T-helper 2 cell treated with Interferon-gamma antibody and Interleukin-4, amounts not matched to agents 5 μg/mL and 100 μg/mL, for 36 hours (primary cell): ENCODE measurements around the gene DNAH1.
A peak's percentile ranks its signal among the peaks of the same experiment; 100 is the strongest.

Experiments used
- DNase-seq: peaks from one replicate; pipeline ENCODE4 v3.0.0; 2021; ENCODE audit warnings: low spot score
- H3K27ac Mint-ChIP-seq: one replicate; pipeline ENCODE4 v1.8.0; 2021; ENCODE audit warnings: mild to moderate bottlenecking, mixed read lengths
- H3K27me3 Mint-ChIP-seq: one replicate; pipeline ENCODE4 v1.8.0; 2021; ENCODE audit warnings: low read depth, mixed read lengths
- H3K36me3 Mint-ChIP-seq: one replicate; pipeline ENCODE4 v1.8.0; 2021; ENCODE audit warnings: low read depth, mixed read lengths
- H3K4me1 Mint-ChIP-seq: one replicate; pipeline ENCODE4 v1.8.0; 2021; ENCODE audit warnings: low read depth, mixed read lengths
- H3K4me3 Mint-ChIP-seq: one replicate; pipeline ENCODE4 v1.8.0; 2022; ENCODE audit warnings: mild to moderate bottlenecking, moderate library complexity, mixed read lengths
- H3K9me3 Mint-ChIP-seq: one replicate; pipeline ENCODE4 v1.8.0; 2021; ENCODE audit warnings: mixed read lengths

DNAH1 gene

DNA sequence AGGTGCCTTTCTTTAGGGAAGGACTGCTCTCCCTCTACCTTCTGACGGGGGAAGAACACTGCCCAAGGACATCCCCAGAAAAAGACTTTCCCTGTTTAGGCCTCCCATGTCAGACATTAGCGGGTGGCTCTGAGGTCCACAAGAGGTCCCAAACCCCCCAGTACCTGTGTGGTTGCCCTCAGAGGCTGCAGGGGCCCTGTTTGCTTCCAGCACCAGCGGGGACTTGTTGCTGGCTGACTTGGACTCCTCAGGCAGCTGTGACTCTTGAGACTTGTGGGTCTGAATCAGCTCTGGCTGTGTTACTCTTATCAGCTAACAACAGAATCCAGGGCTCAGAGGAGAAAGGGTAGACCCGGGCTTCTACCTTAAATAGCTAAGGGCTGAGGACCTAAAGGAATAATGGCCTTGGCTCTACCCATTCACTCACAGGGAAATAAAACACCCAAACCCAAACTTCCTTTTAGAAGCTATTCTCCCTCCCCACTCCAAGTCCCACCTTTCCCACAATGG, 89.5 kb downstream of the DNAH1 start:
- H3K9me3 Mint-ChIP-seq: no peaks in the 10 kb centered on the region
- peaks cover 10% of the 10 kb centered on the region for H3K4me1 Mint-ChIP-seq
- peaks cover 55% of the 10 kb centered on the region for H3K36me3 Mint-ChIP-seq
- H3K4me3 Mint-ChIP-seq: no peak overlapping the region
- DNase-seq: no peak
- H3K27me3 Mint-ChIP-seq: no peaks in the 10 kb centered on the region
- H3K27ac Mint-ChIP-seq: no peak overlapping the region

DNA sequence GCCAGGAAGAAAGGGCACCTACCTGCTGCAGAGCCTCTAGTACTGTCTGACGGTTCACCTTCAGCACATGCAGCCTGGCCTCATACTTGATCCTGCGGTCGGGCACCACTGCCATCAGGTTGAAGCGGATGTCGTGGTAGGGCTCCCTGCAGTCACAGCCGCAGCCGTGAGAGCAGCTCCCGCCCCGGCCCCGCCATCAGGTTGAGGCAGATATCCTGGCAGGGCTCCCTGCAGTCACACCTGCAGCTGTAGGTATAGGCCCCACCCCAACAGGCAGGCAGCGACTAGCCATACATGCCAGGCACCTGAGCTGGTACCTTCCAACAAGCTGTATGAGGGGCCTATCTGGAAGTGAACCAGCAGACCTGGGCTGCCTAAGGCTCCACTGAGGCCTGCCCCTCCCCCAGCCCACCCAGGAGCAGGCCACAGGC, 90.1 kb downstream of the DNAH1 start:
- Mint-ChIP-seq H3K9me3 (no peaks in the 10 kb centered on the region), H3K36me3 (peaks cover 52% of the 10 kb centered on the region), H3K27ac (no peak overlapping the region), H3K4me1 (peaks cover 14% of the 10 kb centered on the region), H3K4me3 (no peak overlapping the region), H3K27me3 (no peaks in the 10 kb centered on the region)
- no peak for DNase-seq

DNA sequence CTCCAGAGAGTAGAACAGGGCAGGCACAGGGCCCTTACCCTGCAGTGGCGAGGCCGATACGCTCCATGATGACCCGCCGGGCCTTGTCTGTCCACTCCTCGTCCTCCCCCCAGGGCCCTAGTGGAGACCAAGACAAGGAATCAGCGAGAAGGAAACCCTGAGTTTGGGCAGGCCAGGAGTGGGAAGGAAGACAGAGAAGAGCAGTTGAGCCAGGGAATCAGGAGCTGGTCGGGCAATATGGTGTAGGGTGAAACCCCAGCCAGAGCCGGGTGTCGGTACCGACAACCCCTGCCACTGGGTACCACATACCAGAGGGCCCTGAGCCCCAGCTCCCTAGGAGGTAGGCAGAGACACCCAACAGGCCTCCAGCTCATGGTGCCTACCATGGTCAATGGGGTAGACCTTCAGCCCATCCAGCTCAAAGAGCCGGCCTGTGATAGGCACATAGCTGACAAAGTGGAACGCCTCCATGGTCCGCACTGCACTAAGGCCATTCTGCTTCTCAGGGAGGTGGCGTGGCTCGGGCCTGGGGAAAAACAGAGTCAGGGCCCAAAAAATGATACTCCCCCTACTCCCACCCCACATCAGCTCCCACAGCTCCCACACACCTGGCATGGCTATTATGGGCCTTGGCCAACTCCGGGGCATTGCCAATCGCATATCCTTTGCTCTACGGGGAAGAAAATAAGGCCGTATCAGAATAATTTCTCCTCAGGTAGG, 90.8 kb downstream of the DNAH1 start:
- Mint-ChIP-seq H3K4me1 (peaks cover 20% of the 10 kb centered on the region), H3K27me3 (no peaks in the 10 kb centered on the region), H3K36me3 (peaks cover 45% of the 10 kb centered on the region), H3K4me3 (no peak overlapping the region), H3K27ac (no peak overlapping the region), H3K9me3 (no peaks in the 10 kb centered on the region)
- DNase-seq: no peak

DNA sequence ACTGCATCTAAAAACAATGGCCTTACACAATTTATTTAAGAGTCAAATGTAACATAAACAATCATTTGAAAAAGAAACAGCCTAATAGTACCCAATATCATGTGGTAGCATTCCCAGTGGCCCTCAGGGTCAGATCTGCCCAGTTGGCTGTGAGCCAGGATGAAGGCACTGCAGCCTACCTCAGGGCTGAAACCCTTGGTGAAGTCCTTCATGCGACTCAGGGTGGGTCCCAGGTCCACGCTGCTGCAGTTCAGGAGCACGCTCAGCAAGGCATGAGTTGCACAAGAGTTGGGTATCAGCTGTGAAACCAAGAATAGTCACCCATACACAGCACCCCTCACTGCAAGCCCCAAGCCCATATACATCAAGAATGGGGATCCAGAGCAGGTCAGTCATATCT, 91.7 kb downstream of the DNAH1 start:
- peaks cover 41% of the 10 kb centered on the region for H3K36me3 Mint-ChIP-seq
- H3K4me3 Mint-ChIP-seq: peak overlapping the region; percentile 82
- peak overlapping the region; percentile 96 for H3K27ac Mint-ChIP-seq
- peaks cover 25% of the 10 kb centered on the region for H3K4me1 Mint-ChIP-seq
- no peaks in the 10 kb centered on the region for H3K9me3 Mint-ChIP-seq
- no peak for DNase-seq
- H3K27me3 Mint-ChIP-seq: no peaks in the 10 kb centered on the region

DNA sequence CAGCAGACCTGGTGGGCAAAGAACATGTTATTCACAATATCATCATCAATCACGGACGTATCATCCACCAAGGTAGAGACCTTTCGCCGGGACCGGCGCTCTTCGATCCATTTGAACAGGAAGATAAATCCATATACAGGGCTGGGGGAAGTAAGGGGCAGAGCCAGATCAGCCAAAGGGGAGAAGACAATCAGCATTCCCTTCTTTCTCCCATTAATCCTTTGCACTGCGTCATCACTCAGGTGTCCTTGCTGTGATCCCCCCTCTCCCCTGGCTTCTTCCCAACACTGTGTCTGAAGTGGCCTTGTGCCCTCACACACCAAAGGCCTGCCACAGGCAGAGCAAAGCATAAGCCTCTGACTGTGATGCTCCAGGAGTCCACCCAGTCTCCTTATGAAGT, 92.3 kb downstream of the DNAH1 start:
- no peak for DNase-seq
- H3K27me3 Mint-ChIP-seq: no peaks in the 10 kb centered on the region
- peak overlapping the region; percentile 96 for H3K27ac Mint-ChIP-seq
- peaks cover 36% of the 10 kb centered on the region for H3K36me3 Mint-ChIP-seq
- H3K4me1 Mint-ChIP-seq: peaks cover 29% of the 10 kb centered on the region
- peak overlapping the region; percentile 82 for H3K4me3 Mint-ChIP-seq
- no peaks in the 10 kb centered on the region for H3K9me3 Mint-ChIP-seq

DNA sequence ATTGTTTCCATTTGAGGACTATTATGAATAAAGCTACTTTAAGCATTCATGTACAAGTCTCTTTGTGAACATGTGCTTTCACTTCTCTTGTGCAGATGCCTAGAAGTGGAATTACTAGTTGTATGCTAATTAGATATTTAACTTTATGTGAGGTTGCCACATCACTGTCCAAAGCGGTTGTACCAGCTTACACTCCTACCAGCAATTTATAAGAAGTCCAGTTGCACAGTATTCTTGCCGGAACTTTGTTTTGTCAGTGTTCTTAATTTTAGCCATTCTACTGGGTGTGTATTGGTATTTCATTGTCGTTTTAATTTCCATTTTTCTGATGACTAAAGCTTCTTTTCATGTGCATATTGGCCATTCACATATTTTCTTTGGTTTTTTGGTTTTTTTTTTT, 99.7 kb downstream of the DNAH1 start:
- H3K27ac Mint-ChIP-seq: no peak overlapping the region
- DNase-seq: no peak
- no peaks in the 10 kb centered on the region for H3K27me3 Mint-ChIP-seq
- H3K36me3 Mint-ChIP-seq: peaks cover 20% of the 10 kb centered on the region
- peaks cover 27% of the 10 kb centered on the region for H3K4me1 Mint-ChIP-seq
- no peaks in the 10 kb centered on the region for H3K9me3 Mint-ChIP-seq
- no peak overlapping the region for H3K4me3 Mint-ChIP-seq

DNA sequence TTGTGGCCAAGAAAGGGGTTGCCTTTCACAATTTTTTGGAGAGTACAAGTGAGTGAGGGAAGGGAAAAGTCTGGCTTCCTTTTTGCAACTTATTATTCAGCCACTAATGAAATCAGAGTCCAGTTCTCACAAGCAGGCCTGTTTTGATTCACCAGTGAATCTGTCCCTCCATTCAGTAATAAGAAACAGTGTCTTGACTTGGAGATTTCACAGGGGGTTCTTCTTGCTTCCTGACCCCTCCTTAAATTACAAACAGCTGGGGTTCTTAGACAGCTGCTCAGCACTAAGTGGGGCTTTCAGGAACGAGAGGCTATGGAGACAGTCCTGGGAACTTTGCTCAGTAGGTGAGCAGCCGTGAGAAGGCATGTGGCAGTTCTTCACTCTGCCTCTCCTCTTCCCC, 104.3 kb downstream of the DNAH1 start:
- no peak overlapping the region for H3K27ac Mint-ChIP-seq
- no peak for DNase-seq
- H3K9me3 Mint-ChIP-seq: no peaks in the 10 kb centered on the region
- no peak overlapping the region for H3K4me3 Mint-ChIP-seq
- no peaks in the 10 kb centered on the region for H3K27me3 Mint-ChIP-seq
- peaks cover 10% of the 10 kb centered on the region for H3K36me3 Mint-ChIP-seq
- peaks cover 4% of the 10 kb centered on the region for H3K4me1 Mint-ChIP-seq

DNA sequence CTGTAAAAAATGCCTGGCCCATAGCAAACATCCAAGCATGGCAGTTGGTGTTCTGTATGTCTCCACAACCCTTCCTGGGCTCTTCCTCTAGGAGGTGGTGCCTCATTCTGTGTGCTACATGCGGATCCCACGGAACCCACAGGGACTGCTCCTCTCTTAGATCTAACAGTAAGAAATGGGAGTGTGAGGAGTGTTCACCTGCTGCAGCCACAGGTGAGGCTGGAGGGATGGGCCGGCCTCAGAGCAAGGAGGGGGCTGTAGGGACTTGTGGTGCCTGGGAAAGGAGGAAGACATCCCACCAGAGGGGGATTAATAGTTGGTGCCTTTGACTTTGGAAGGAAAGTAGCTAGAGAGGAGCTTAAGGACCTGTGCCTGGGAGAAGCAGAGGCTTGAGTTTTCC, 106.5 kb downstream of the DNAH1 start:
- H3K27me3 Mint-ChIP-seq: peaks cover 2% of the 10 kb centered on the region
- no peak for DNase-seq
- H3K4me3 Mint-ChIP-seq: no peak overlapping the region
- H3K4me1 Mint-ChIP-seq: peaks cover under 1% of the 10 kb centered on the region
- H3K27ac Mint-ChIP-seq: no peak overlapping the region
- peaks cover 3% of the 10 kb centered on the region for H3K36me3 Mint-ChIP-seq
- H3K9me3 Mint-ChIP-seq: no peaks in the 10 kb centered on the region

DNA sequence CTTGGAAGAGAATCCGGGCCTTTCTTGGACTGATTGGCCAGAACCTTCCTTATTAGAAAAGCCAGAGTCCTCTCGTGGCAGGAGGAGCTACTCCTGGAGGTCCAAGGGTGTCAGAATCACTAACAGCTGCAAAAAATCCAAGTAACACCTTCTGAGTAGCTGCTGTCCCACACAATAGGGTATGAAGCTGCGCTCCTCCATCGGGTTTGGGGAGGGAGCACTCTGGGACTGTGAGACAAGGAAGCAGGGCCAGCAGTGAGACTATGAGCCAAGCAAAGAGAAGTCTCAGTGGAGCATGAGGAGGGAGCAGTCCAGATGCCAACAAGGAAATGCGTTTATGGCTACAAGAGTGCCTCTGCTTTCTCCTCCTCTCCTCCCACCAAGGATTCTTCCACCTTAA, 107.1 kb downstream of the DNAH1 start:
- no peak overlapping the region for H3K4me3 Mint-ChIP-seq

DNA sequence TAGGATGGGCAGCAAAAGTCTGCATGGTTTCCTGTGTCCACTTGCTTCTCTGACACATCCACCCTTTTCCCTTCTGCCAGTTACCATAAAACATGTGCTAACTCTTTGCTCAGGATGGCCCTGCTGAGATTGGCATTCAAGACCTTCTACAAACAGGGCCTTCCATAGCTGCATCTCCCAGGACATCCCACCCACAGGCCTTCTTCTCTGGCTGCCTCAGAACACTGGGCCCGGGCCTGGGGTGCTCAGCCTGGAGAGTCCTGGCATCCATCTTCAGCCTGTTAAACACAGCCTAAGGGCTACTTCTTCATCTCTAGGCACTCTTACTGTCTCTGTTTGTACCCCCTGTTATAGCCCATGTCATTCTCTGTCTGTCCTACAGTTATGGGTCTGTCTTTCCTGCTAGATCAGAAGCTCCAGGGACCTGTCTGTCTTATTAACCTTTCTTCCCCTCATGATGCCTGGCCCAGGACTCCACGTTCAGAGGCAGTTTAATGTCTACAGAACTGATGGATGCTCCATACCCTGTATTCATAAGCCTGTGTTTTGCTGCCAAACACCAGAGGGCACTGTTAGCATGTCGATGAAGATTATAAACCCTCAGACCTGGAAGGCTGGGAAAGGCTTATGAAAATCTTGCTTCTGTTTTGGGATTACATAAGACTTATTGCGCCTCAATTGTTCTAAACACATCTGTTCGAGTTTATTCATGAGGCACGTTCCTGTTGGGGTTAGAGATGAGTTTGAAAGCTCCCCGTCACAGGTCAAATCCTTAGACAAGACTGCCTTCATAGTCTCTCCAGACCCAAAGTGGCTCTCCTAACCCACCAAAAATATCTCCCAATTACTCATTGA, 112.3 kb downstream of the DNAH1 start:
- peaks cover 4% of the 10 kb centered on the region for H3K4me1 Mint-ChIP-seq
- no peaks in the 10 kb centered on the region for H3K36me3 Mint-ChIP-seq
- DNase-seq: no peak
- H3K27me3 Mint-ChIP-seq: peaks cover 9% of the 10 kb centered on the region
- no peak overlapping the region for H3K27ac Mint-ChIP-seq
- no peak overlapping the region for H3K4me3 Mint-ChIP-seq
- no peaks in the 10 kb centered on the region for H3K9me3 Mint-ChIP-seq

More for the DNA sequence above, 107.1 kb downstream of the DNAH1 start:
- no peaks in the 10 kb centered on the region for H3K4me1 Mint-ChIP-seq
- H3K27ac Mint-ChIP-seq: no peak overlapping the region
- no peak for DNase-seq
- no peaks in the 10 kb centered on the region for H3K9me3 Mint-ChIP-seq
- H3K27me3 Mint-ChIP-seq: peaks cover 6% of the 10 kb centered on the region
- peaks cover 3% of the 10 kb centered on the region for H3K36me3 Mint-ChIP-seq

DNA sequence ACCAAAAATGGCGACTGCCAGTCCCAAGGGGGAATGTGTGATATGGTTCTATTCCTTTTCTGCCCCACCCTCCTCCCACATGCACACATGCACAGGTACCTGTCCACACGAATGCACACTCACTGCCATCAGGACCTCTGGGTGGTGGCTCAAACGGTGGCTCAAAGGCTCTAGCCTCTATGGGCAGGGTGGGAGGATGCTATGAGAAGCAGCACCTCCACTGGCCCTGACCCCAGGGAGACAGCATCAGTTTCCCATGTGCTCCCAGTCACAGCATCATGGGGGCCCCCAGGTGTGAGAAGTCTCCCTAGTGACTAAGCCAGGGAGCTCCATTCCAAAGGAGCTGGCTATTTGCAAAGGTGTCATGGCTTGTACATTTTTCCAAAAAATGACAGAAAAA, 112.9 kb downstream of the DNAH1 start:
- Mint-ChIP-seq H3K27me3 (peaks cover 9% of the 10 kb centered on the region), H3K36me3 (no peaks in the 10 kb centered on the region), H3K4me1 (peaks cover 4% of the 10 kb centered on the region), H3K9me3 (no peaks in the 10 kb centered on the region), H3K4me3 (no peak overlapping the region), H3K27ac (no peak overlapping the region)
- DNase-seq: no peak

DNA sequence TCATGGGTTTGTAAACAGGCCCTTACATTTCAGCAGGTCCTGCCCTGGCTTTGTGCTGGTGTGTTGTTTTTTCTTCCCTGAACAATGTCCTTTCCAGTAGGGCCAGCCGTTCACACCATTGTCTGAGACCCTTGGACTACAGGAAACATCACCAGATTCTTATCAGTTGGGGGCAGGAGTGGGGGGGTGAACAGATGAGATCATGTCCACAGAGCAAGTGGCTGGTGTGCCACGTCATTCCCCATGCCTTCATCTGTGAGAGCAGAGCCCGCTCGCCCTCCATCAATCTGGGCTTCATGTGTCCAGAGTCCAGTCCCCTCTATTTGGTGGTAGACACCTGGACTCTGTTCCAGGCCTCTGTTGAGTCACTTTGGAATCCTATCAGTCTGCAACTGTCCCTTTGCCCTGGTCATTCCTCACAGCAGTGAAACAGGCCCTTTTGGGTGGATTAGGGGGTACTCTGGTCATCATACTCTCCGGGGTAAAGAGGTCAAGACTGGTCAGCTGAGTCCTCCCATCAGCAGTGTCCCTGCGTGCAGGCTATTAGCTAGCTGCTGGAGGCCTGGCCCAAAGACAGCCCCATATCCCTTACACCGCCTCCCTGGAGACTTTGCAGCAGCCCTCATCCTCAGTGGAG, 113.8 kb downstream of the DNAH1 start:
- DNase-seq: no peak
- no peaks in the 10 kb centered on the region for H3K9me3 Mint-ChIP-seq
- peaks cover 4% of the 10 kb centered on the region for H3K4me1 Mint-ChIP-seq
- H3K27me3 Mint-ChIP-seq: peaks cover 9% of the 10 kb centered on the region
- H3K36me3 Mint-ChIP-seq: no peaks in the 10 kb centered on the region
- H3K4me3 Mint-ChIP-seq: no peak overlapping the region
- no peak overlapping the region for H3K27ac Mint-ChIP-seq

DNA sequence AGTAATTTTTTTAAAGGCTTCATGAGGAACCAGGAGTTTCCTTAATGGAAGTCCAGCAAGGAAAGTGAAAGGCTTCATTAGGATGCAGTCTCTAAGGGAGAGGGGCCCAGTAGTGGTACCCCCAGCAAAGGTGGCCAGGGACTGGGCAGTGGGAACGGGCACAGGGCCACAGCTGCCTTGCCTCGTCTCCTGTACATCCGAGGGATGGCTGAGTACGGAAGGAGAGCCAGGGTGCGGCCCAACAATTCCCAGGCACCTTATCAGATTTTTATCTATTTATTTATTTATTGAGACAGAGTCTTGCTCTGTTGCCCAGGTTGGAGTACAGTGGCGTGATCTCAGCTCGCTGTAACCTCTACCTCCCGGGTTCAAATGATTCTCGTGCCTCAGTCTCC, 114.3 kb downstream of the DNAH1 start:
- no peak for DNase-seq
- no peak overlapping the region for H3K27ac Mint-ChIP-seq
- peaks cover 4% of the 10 kb centered on the region for H3K4me1 Mint-ChIP-seq
- H3K36me3 Mint-ChIP-seq: no peaks in the 10 kb centered on the region
- H3K4me3 Mint-ChIP-seq: no peak overlapping the region
- peaks cover 9% of the 10 kb centered on the region for H3K27me3 Mint-ChIP-seq
- no peaks in the 10 kb centered on the region for H3K9me3 Mint-ChIP-seq
